SKM-1 (cell line): ENCODE data around the gene ADARB2.

Source experiments
- DNase-seq: peaks from one replicate; lab custom pipeline; 2025; ENCODE audit not compliant: unreplicated experiment; lab: John Stamatoyannopoulos, UW

Gene ADARB2

GRCh38 chr10:1687190-1687589 is 50.1 kb downstream of the ADARB2 start:
- no peak for DNase-seq

GRCh38 chr10:1686491-1686749 is 50.9 kb downstream of the ADARB2 start:
- no peak for DNase-seq

- no peak for DNase-seq
Measured at GRCh38 chr10:1685699-1686490, 51.4 kb downstream of the ADARB2 start.

GRCh38 chr10:1684991-1685390 is 52.3 kb downstream of the ADARB2 start:
- DNase-seq: no peak

- DNase-seq: no peak
Measured at GRCh38 chr10:1683649-1684048, 53.7 kb downstream of the ADARB2 start.

GRCh38 chr10:1679821-1680650 is 57.3 kb downstream of the ADARB2 start:
- DNase-seq: no peak

GRCh38 chr10:1678084-1678483 is 59.2 kb downstream of the ADARB2 start:
- DNase-seq: no peak

GRCh38 chr10:1677307-1677939 is 59.9 kb downstream of the ADARB2 start:
- no peak for DNase-seq

GRCh38 chr10:1674501-1674900 is 62.8 kb downstream of the ADARB2 start:
- DNase-seq: no peak

- no peak for DNase-seq
Measured at GRCh38 chr10:1673568-1674345, 63.6 kb downstream of the ADARB2 start.

- DNase-seq: no peak
Measured at GRCh38 chr10:1672001-1672781, 65.1 kb downstream of the ADARB2 start.

- no peak for DNase-seq
Measured at GRCh38 chr10:1671366-1672000, 65.8 kb downstream of the ADARB2 start.

- DNase-seq: no peak
Measured at GRCh38 chr10:1670541-1671365, 66.6 kb downstream of the ADARB2 start.

GRCh38 chr10:1669433-1669832 is 67.9 kb downstream of the ADARB2 start:
- DNase-seq: no peak

- DNase-seq: no peak
Measured at GRCh38 chr10:1668399-1668798, 68.9 kb downstream of the ADARB2 start.

GRCh38 chr10:1667392-1667791 is 69.9 kb downstream of the ADARB2 start:
- no peak for DNase-seq

- DNase-seq: no peak
Measured at GRCh38 chr10:1666147-1666546, 71.2 kb downstream of the ADARB2 start.

- DNase-seq: no peak
Measured at GRCh38 chr10:1665681-1666080, 71.6 kb downstream of the ADARB2 start.

GRCh38 chr10:1665021-1665661 is 72.2 kb downstream of the ADARB2 start:
- DNase-seq: no peak
